Measurements from ENCODE around the gene USP17L26.
"Not testable (repeated sequence)": the region's sequence is repeated elsewhere in the genome, so short reads cannot be mapped to it uniquely, and the experiment has no call there.

Gene USP17L26, protein sequence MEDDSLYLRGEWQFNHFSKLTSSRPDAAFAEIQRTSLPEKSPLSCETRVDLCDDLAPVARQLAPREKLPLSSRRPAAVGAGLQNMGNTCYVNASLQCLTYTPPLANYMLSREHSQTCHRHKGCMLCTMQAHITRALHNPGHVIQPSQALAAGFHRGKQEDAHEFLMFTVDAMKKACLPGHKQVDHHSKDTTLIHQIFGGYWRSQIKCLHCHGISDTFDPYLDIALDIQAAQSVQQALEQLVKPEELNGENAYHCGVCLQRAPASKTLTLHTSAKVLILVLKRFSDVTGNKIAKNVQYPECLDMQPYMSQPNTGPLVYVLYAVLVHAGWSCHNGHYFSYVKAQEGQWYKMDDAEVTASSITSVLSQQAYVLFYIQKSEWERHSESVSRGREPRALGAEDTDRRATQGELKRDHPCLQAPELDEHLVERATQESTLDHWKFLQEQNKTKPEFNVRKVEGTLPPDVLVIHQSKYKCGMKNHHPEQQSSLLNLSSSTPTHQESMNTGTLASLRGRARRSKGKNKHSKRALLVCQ

DNA sequence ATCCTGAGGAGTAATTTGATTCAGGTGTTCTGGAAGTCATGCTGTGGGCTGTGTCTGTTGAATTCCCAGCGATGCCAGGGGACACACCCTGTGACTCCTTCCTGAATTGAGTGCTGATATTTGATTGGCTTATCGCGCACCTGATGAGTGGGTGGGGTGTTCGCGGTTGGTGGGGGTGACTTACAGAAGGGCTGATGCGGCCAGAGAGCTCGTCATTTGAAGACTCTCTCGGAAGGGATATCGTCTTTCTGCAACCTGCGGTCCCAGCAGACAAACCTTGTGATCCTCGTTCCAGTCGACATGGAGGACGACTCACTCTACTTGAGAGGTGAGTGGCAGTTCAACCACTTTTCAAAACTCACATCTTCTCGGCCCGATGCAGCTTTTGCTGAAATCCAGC, at the start of gene USP17L26:
Gene USP17L26, plus strand, starts transcription at position 301 of the 400 bp plus-strand sequence. Its CDS starts 0 bp downstream, at position 301.
- DNase-seq (ENCODE audit: low read depth), result not testable (repeated sequence)

DNA sequence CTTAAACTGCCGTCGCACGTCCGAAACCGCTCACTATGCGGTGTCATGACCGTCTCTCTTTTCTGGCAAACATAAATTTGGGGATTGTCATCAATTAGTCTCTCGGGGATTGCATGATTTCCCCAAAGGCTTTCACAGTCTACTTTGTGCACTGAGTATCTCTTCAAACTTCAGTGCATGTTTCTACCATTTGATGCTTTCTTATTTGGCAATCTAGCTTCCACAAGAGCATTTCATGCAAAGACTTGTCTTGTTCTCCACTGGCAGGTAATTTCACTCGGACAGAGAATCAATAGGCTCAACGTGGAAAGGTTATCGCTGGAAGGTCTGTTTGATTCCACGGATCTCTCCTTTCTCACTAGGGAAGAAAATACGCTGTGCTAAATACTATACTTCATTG, 10.3 kb upstream of the USP17L26 start:
- not testable (repeated sequence) for DNase-seq (ENCODE audit: low read depth)

DNA sequence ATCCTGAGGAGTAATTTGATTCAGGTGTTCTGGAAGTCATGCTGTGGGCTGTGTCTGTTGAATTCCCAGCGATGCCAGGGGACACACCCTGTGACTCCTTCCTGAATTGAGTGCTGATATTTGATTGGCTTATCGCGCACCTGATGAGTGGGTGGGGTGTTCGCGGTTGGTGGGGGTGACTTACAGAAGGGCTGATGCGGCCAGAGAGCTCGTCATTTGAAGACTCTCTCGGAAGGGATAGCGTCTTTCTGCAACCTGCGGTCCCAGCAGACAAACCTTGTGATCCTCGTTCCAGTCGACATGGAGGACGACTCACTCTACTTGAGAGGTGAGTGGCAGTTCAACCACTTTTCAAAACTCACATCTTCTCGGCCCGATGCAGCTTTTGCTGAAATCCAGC, 9.6 kb upstream of the USP17L26 start, which contains the start of gene USP17L24:
Gene USP17L24, plus strand, starts transcription at position 301 of the 400 bp plus-strand sequence. Its CDS starts 0 bp downstream, at position 301.
- not testable (repeated sequence) for DNase-seq (ENCODE audit: low read depth)

DNA sequence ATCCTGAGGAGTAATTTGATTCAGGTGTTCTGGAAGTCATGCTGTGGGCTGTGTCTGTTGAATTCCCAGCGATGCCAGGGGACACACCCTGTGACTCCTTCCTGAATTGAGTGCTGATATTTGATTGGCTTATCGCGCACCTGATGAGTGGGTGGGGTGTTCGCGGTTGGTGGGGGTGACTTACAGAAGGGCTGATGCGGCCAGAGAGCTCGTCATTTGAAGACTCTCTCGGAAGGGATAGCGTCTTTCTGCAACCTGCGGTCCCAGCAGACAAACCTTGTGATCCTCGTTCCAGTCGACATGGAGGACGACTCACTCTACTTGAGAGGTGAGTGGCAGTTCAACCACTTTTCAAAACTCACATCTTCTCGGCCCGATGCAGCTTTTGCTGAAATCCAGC, 4.8 kb upstream of the USP17L26 start, which contains the start of gene USP17L25:
Gene USP17L25, plus strand, starts transcription at position 301 of the 400 bp plus-strand sequence. Its CDS starts 0 bp downstream, at position 301.
- DNase-seq (ENCODE audit: low read depth), result not testable (repeated sequence)

DNA sequence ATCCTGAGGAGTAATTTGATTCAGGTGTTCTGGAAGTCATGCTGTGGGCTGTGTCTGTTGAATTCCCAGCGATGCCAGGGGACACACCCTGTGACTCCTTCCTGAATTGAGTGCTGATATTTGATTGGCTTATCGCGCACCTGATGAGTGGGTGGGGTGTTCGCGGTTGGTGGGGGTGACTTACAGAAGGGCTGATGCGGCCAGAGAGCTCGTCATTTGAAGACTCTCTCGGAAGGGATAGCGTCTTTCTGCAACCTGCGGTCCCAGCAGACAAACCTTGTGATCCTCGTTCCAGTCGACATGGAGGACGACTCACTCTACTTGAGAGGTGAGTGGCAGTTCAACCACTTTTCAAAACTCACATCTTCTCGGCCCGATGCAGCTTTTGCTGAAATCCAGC, 4.6 kb downstream of the USP17L26 start, which contains the start of gene USP17L5:
Gene USP17L5, plus strand, starts transcription at position 301 of the 400 bp plus-strand sequence. Its CDS starts 0 bp downstream, at position 301.
- not testable (repeated sequence) for DNase-seq (ENCODE audit: low read depth)

DNA sequence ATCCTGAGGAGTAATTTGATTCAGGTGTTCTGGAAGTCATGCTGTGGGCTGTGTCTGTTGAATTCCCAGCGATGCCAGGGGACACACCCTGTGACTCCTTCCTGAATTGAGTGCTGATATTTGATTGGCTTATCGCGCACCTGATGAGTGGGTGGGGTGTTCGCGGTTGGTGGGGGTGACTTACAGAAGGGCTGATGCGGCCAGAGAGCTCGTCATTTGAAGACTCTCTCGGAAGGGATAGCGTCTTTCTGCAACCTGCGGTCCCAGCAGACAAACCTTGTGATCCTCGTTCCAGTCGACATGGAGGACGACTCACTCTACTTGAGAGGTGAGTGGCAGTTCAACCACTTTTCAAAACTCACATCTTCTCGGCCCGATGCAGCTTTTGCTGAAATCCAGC, 9.4 kb downstream of the USP17L26 start, which contains the start of gene USP17L27:
Gene USP17L27, plus strand, starts transcription at position 301 of the 400 bp plus-strand sequence. Its CDS starts 0 bp downstream, at position 301.
- DNase-seq (ENCODE audit: low read depth), result not testable (repeated sequence)

DNA sequence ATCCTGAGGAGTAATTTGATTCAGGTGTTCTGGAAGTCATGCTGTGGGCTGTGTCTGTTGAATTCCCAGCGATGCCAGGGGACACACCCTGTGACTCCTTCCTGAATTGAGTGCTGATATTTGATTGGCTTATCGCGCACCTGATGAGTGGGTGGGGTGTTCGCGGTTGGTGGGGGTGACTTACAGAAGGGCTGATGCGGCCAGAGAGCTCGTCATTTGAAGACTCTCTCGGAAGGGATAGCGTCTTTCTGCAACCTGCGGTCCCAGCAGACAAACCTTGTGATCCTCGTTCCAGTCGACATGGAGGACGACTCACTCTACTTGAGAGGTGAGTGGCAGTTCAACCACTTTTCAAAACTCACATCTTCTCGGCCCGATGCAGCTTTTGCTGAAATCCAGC, 14.1 kb downstream of the USP17L26 start, which contains the start of gene USP17L28:
Gene USP17L28, plus strand, starts transcription at position 301 of the 400 bp plus-strand sequence. Its CDS starts 0 bp downstream, at position 301.
- not testable (repeated sequence) for DNase-seq (ENCODE audit: low read depth)

DNA sequence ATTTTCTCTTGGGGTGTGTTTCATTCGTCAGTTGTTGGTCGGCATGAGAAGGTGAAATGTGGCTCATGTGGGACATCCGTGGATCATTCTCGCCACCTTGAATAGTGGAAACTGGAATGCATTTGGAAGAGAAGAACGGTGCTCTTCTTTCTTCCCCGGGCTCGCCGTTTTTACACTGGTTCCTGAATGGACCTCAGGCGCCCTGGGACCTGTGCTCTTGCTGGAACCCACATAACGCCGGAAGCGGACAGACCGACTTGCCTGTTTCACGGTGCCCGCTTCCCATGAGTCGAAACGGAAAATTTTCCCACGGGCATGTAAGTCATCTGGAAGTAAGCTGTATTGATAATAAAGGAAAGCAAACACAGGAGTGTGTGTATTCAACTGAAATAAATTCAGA, 16.4 kb downstream of the USP17L26 start:
- not testable (repeated sequence) for DNase-seq (ENCODE audit: low read depth)

DNA sequence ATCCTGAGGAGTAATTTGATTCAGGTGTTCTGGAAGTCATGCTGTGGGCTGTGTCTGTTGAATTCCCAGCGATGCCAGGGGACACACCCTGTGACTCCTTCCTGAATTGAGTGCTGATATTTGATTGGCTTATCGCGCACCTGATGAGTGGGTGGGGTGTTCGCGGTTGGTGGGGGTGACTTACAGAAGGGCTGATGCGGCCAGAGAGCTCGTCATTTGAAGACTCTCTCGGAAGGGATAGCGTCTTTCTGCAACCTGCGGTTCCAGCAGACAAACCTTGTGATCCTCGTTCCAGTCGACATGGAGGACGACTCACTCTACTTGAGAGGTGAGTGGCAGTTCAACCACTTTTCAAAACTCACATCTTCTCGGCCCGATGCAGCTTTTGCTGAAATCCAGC, 18.9 kb downstream of the USP17L26 start, which contains the start of gene USP17L29:
Gene USP17L29, plus strand, starts transcription at position 301 of the 400 bp plus-strand sequence. Its CDS starts 0 bp downstream, at position 301.
- not testable (repeated sequence) for DNase-seq (ENCODE audit: low read depth)

DNA sequence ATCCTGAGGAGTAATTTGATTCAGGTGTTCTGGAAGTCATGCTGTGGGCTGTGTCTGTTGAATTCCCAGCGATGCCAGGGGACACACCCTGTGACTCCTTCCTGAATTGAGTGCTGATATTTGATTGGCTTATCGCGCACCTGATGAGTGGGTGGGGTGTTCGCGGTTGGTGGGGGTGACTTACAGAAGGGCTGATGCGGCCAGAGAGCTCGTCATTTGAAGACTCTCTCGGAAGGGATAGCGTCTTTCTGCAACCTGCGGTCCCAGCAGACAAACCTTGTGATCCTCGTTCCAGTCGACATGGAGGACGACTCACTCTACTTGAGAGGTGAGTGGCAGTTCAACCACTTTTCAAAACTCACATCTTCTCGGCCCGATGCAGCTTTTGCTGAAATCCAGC, 28.4 kb downstream of the USP17L26 start, which contains the start of gene USP17L30:
Gene USP17L30, plus strand, starts transcription at position 301 of the 400 bp plus-strand sequence. Its CDS starts 0 bp downstream, at position 301.
- not testable (repeated sequence) for DNase-seq (ENCODE audit: low read depth)

DNA sequence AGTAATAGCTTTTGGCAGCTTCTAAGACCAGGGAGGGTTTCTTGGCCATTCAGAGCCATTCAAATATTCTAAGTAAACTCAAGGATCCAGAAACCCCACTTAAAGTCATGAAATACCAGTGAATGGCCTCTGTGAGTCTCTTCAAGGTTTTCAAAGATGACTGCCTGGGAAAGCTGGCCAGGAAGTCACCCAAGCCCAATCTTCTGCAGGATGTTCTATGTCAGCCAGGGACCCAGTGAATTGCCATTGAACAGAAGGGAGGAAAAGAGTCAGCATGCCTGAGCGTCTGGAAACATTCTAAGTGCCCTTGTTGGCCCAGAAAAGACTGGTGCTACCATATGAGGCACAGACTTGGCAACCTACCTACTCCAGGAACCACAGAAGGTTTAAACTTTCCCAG, 45.4 kb downstream of the USP17L26 start:
- not testable (repeated sequence) for DNase-seq (ENCODE audit: low read depth)

DNA sequence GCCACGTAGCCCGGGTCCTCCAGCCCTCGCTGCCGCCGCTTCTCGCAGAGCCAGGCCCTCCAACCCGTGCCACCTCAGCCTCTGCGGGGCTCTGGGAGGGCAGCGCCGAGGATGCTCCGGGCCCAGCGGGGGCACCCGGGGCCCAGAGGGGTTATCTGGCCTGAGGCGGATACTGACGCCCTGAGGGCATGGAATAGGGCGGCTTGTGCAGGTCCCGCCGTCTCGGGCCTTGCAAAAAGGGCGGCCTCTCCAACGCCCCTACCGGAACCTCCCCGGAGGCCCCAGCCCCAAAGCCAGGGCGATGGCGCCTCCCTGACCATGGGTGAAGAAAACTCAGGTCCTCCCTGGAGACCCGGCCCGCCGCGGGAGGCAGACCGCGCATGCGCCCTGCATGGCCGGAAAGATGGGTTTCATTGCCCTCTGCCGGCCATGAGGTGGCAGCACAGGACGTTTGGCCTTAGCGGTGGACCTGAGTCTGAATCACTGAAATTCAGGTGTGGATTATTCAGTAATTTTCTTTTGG, 46.6 kb downstream of the USP17L26 start:
- not testable (repeated sequence) for DNase-seq (ENCODE audit: low read depth)

DNA sequence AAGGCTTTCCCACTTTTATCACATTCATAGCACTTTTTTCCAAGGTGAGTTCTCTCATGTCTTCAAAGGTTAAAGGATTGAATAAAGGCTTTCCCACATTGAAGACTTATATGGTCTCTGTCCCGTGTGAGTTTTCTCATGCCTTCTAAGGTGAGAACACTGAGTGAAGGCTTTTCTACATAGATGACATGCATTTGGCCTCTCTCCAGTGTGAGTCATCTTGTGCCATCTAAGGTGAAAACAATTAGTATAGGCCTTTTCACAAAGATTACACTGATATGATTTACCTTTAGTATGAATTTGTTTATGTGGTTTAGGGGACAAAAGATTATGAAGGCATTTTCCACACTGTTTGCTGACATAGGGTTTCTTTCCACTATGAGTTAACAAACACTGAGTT, 49.7 kb downstream of the USP17L26 start:
- no peak for DNase-seq (ENCODE audit: low read depth)
